ENCODE data around the gene IFT122. TPM values are rescaled to one million over a fixed set of nuclear protein-coding genes. Genes with fewer than 3 reads are reported as not detected.

Gene IFT122
- total and polyA plus RNA-seq, 2 of the 4 experiments (the other 2 are of a cell fraction) = 16.8 to 28.0 TPM

- peak overlapping the region; percentile 79 for H2AFZ ChIP-seq (replicated peaks; ENCODE audit: low read length, poor library complexity)
- H4K8ac ChIP-seq (ENCODE audit: low read depth in 2 of 2, low read length in 2 of 2) = peak overlapping the region in 1 of 2 experiments; percentile 6; a peak in 1 of 4 replicates
- peak overlapping the region; percentile 5 for H3K4ac ChIP-seq (ENCODE audit: low read depth, low read length)
- ChIA-PET CTCF (no interaction called here), POLR2A (ENCODE audit: unreplicated experiment) (no interaction called here)
- H4K5ac ChIP-seq (ENCODE audit: low read depth, low read length) = peak overlapping the region; percentile 87; the same call in 1 of the 2 replicates
- H2BK120ac ChIP-seq (ENCODE audit: low read depth, low read length) = no peak overlapping the region; the same call in 1 of the 2 replicates
- in situ Hi-C loops (cut with MboI; ENCODE audit: low sequenced_read_pairs) = no loop called here
- DNase-seq (peak; percentile 79), ATAC-seq (ENCODE audit: low read depth) (peak; percentile 75)
- intact Hi-C loops (cut with micrococcal nuclease) = no loop called here
- no peak overlapping the region for H3K4me3 ChIP-seq (ENCODE audit: insufficient read depth, low read depth, low read length)
- WGBS, 2 experiments (ENCODE audit: extremely low coverage in 2 of 2, insufficient read length in 1 of 2) = no CpG with 5 or more reads among the region's 8 CpGs
- dilution Hi-C loops (cut with HindIII; ENCODE audit: low sequenced_read_pairs, unreplicated experiment) = no loop called here
- H2AK5ac ChIP-seq (ENCODE audit: low read depth, low read length) = peak overlapping the region; percentile 20; the same call in 1 of the 2 replicates
- no peak overlapping the region for H3K23ac ChIP-seq (ENCODE audit: low read depth, low read length)
- peaks cover 10% of the 10 kb centered on the region for H3K4me1 ChIP-seq (ENCODE audit: control insufficient read depth, insufficient read depth, low read length)
- no peak overlapping the region for H3K9ac ChIP-seq (ENCODE audit: low read depth, low read length)
- H3K4me2 ChIP-seq (ENCODE audit: low read depth, low read length) = no peak overlapping the region
- 0 out of 2 replicates have a peak overlapping the region, but pooled peaks have one; percentile 45 for H3K14ac ChIP-seq (replicated peaks; ENCODE audit: low read depth, low read length)
- H3K27ac ChIP-seq (ENCODE audit: insufficient read depth, low read length) = no peak overlapping the region
- H2AK9ac ChIP-seq (replicated peaks; ENCODE audit: low read depth, low read length, poor library complexity) = peak overlapping the region; percentile 86
- no peaks in the 10 kb centered on the region for H3K36me3 ChIP-seq (ENCODE audit: control insufficient read depth, insufficient read depth, low read length)
- H2BK20ac ChIP-seq (ENCODE audit: low read depth, low read length) = peak overlapping the region; percentile 51
- H3K56ac ChIP-seq (ENCODE audit: extremely low read depth, insufficient read depth, low read length) = no peak overlapping the region
- H2BK15ac ChIP-seq (ENCODE audit: low read depth, low read length) = peak overlapping the region; percentile 21; the same call in 1 of the 3 replicates
- TF ChIP-seq CHD1 (IDR thresholded peaks at IDR 0.05; ENCODE audit: low read depth, low read length) (no peak), FOS (IDR thresholded peaks at IDR 0.05; ENCODE audit: low read depth, low read length) (peak; percentile 38; the same call in 1 of the 2 replicates), RAD21 (IDR thresholded peaks at IDR 0.05; ENCODE audit: low read length) (0 out of 2 replicates have a peak, but pooled peaks have one; percentile 13)
- peak overlapping the region; percentile 46 for H2BK5ac ChIP-seq (ENCODE audit: low read depth, low read length, poor library complexity, severe bottlenecking)
- peaks cover 5% of the 10 kb centered on the region for H3K9me1 ChIP-seq (ENCODE audit: insufficient read depth, low read length)
- BruUV-seq (replicated peaks) = no TSS peak
- H4K20me1 ChIP-seq (ENCODE audit: insufficient read depth, low read length) = no peaks in the 10 kb centered on the region
- H3K27me3 ChIP-seq (ENCODE audit: control insufficient read depth, insufficient read depth, low read length) = no peaks in the 10 kb centered on the region
- peak overlapping the region; percentile 17; the same call in 1 of the 2 replicates for H4K91ac ChIP-seq (ENCODE audit: insufficient read depth, low read depth, low read length)
- H3K79me1 ChIP-seq (ENCODE audit: low read depth in 1 of 2, low read length in 2 of 2) = no peaks in the 10 kb centered on the region
- H3K9me3 ChIP-seq (ENCODE audit: control insufficient read depth, insufficient read depth, low read length) = no peaks in the 10 kb centered on the region
- H3K18ac ChIP-seq (ENCODE audit: low read depth, low read length) = peak overlapping the region; percentile 34; the same call in 1 of the 2 replicates
Measured at GRCh38 chr3:129525341-129525968, 85.4 kb downstream of the IFT122 start.

All from IMR-90 (cell line).